Islet of Langerhans (tissue), 1 donor: ENCODE results near the gene LRRC37B.
"Not testable (repeated sequence)": the region's sequence is repeated elsewhere in the genome, so short reads cannot be mapped to it uniquely, and the experiment has no call there.

Experiments
- FAIRE-seq: peaks from one replicate; lab custom pipeline; 2011; peaks lifted over from hg19 to GRCh38; lab: Jason Lieb, UNC

LRRC37B gene

GRCh38 chr17:32006957-32007462 is at the start of gene LRRC37B:
TSS of gene LRRC37B (plus strand) at chr17:32007383. CDS start at chr17:32021393, 14,010 bp downstream.
- FAIRE-seq, result no peak

GRCh38 chr17:31964131-31964530 is 43.1 kb upstream of the LRRC37B start:
- not testable (repeated sequence) for FAIRE-seq

- no peak for FAIRE-seq
These were observed 39.5 kb upstream of the LRRC37B start for GRCh38 chr17:31967648-31968047.

- FAIRE-seq, result not testable (repeated sequence)
These were observed 36.8 kb upstream of the LRRC37B start for GRCh38 chr17:31970416-31970815.

GRCh38 chr17:31974269-31975071 is 32.7 kb upstream of the LRRC37B start:
- not testable (repeated sequence) for FAIRE-seq

- peak; percentile 79 for FAIRE-seq
These were observed 31.8 kb upstream of the LRRC37B start for GRCh38 chr17:31975391-31975790.

- not testable (repeated sequence) for FAIRE-seq
These were observed 15.4 kb upstream of the LRRC37B start for GRCh38 chr17:31991821-31992220.

- no peak for FAIRE-seq
These were observed 10.2 kb upstream of the LRRC37B start for GRCh38 chr17:31997005-31997404.

- FAIRE-seq, result no peak
These were observed 498 bp downstream of the LRRC37B start for GRCh38 chr17:32007463-32008298.

GRCh38 chr17:32009262-32009542 is 2.0 kb downstream of the LRRC37B start:
- no peak for FAIRE-seq

GRCh38 chr17:32010114-32010513 is 2.9 kb downstream of the LRRC37B start:
- no peak for FAIRE-seq

- FAIRE-seq, result no peak
These were observed 8.2 kb downstream of the LRRC37B start for GRCh38 chr17:32015245-32016013.

- no peak for FAIRE-seq
These were observed 9.0 kb downstream of the LRRC37B start for GRCh38 chr17:32016231-32016630.

GRCh38 chr17:32019228-32019627 is 12.0 kb downstream of the LRRC37B start:
- FAIRE-seq, result no peak

- no peak for FAIRE-seq
These were observed 13.9 kb downstream of the LRRC37B start for GRCh38 chr17:32020943-32021614.

- FAIRE-seq, result no peak
These were observed 14.4 kb downstream of the LRRC37B start for GRCh38 chr17:32021615-32021955.

GRCh38 chr17:32022554-32022953 is 15.4 kb downstream of the LRRC37B start:
- FAIRE-seq, result not testable (repeated sequence)

GRCh38 chr17:32027271-32027670 is 20.1 kb downstream of the LRRC37B start:
- FAIRE-seq, result not testable (repeated sequence)

GRCh38 chr17:32033223-32033622 is 26.0 kb downstream of the LRRC37B start:
- no peak for FAIRE-seq

- FAIRE-seq, result not testable (repeated sequence)
These were observed 26.6 kb downstream of the LRRC37B start for GRCh38 chr17:32033812-32034211.

GRCh38 chr17:32040246-32040645 is 33.1 kb downstream of the LRRC37B start:
- not testable (repeated sequence) for FAIRE-seq

- FAIRE-seq, result not testable (repeated sequence)
These were observed 34.2 kb downstream of the LRRC37B start for GRCh38 chr17:32041306-32041875.
